HG02678 (cell line): ENCODE data around the gene MBP.
"Not testable (repeated sequence)": the region's sequence is repeated elsewhere in the genome, so short reads cannot be mapped to it uniquely, and the experiment has no call there.

Experiments used
- ATAC-seq: cut with Tn5 transposase; IDR thresholded peaks from one replicate; pipeline ENCODE4 v1.9.1; 2021; ENCODE audit warnings: mild to moderate bottlenecking, moderate library complexity; ENCODE audit not compliant: unreplicated experiment

The MBP gene

DNA sequence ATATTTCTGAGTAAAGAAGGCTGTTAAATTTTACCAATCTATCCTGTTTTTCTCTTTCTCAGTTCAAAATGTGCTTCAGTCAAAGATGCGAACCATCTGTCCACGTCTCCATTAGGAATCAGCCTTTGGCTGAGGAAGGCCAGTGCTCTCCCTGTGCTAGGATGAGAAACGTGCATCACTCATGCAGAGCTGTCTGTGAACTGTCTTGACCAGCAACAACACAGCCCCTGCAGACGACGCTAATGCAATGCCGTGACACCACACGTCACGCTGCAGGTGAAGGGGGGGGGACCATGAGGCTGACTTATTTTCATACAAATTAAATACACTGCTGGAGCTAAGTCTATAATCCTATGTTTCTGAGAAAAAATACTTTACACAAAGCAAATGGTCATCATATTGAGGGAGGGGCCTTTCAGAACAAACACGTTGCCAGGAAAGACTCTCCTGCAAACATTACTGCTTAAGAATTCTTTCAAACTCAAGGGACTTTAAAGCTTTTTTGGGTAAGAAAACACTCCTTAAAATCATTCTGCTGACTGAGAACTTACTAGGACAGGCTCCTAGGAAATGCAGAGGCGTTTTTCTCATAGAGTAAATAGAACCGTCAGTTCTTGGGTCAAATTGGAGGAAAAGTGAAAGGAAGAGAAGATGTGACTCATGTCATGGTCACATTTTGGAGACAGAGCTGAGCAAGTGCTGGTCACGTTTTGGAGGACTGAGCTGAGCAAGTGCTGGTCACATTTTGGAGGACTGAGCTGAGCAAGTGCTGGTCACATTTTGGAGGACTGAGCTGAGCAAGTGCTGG is 97.0 kb downstream of the MBP start:
- no peak for ATAC-seq

DNA sequence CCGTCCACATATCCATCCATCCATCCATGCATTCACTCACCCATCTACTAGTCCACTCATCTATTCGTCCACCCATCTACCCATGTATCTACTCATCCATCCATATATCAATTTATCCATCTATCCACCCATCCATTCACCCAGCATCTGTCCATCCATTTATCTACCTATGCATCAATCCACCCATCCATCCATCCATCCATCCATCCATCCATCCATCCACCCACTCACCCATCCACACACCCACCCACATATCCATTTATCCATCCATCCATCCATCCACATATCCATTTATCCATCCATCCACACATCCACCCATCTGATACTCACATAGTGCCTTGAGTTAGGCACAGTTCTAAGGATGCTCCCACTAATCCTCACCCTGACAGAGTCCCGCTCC is 99.0 kb downstream of the MBP start:
- no peak for ATAC-seq

DNA sequence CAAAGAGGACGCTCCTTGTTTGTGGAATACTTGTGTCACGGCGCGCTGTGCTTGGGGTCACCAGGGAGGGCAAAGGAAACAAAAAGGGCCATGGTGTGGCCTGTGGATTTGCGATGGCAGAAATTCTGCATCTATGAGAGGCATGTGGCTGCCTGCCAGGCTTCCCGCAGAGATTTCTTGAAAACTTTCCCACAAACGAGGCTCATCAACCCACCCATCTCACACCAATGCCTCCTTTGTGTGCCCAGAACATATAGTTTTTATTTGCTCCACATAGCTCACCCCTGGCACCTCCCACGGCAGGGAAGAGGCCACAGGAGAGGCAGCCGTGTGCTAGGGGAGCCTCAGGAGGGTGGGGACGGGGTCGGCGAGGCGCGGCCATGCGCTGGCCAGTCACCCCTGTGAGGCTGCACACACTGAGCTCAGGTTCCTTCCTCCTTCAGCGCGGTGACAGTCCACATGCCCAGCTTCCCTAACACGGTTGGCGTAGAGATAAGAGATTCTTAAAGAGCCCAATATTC is 100.3 kb downstream of the MBP start:
- ATAC-seq: no peak

DNA sequence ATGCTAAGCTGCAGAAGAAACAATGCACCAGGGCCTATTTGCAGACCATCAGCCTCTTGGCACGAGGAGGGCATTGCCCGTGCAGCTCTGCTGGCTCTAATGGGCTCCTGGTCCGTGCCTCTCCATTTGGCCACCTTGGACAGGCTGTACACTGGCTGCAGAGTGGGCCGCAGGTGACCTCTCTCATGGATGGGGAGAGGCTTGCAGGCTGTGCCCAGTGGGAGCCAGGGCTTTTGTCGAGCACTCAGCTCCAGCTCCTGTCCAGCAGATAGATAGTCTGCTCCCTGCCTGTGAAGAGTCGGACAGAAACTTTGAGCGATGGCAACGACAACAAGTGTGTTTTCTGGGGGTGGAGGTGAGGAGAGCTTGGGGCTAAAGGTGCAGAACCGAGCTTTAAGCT is 100.9 kb downstream of the MBP start:
- ATAC-seq: no peak

DNA sequence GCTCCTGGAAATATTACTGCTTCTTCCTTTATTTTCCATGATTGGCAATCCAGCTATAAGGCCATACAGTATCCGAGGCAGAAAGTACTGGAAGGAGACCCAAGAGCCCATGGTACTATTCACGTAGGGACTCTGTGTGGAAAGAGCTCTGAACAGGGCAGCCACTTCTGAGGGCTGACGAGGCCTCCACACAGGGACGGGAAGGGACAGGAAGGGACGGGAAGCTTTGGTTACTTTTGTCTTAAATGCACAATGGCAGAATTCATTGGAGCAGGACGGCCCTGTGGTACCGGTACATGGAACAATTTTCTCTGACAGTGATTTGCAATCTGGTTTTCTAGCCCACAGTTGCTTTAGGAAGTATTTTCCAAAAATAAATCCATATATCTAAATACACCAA is 102.4 kb downstream of the MBP start:
- no peak for ATAC-seq

DNA sequence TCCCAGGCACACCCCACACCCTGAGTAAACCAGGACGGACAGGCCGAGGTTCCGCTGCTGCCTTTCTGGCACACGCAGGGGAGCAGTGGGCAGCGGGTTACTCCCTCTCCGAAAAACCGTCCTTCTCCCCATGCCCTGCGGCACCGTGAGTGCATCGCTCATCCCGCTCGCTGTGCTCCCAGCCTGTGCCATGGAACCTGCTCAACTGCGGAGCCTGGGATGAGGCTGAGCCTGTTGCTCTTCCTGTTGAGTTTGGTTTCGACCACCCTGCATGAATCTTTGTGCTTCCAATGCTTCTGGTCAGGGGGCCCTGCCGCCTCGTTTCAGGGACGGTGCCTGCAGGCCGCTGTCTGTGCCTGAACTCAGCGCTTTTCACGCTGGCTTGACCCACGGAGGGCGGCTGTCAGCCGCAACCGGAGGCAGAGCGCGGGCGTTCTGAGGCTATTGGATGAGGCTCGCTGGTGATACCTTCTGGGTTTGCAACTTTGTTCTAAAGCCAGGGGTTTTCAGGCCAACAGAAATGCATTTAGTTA is 106.7 kb downstream of the MBP start:
- no peak for ATAC-seq

DNA sequence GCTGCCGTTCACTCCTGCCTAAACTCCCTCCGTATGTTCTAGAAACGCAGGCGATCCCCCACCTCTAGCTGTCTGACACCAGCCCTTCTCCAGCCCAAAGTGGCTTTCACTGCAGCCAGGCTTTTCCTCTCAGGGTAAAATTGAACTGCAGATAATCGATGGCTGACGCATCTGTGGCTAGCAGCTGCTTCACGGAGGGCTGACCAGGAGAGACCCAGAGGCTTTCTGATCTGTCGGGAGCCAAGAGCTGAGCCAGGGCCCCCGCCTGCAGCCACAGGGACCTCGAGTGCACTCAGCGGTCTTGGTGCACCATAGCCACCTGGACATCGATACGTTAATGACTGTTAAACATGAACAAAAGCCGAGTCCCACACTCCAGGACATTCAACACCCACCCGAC is 107.5 kb downstream of the MBP start:
- no peak for ATAC-seq

DNA sequence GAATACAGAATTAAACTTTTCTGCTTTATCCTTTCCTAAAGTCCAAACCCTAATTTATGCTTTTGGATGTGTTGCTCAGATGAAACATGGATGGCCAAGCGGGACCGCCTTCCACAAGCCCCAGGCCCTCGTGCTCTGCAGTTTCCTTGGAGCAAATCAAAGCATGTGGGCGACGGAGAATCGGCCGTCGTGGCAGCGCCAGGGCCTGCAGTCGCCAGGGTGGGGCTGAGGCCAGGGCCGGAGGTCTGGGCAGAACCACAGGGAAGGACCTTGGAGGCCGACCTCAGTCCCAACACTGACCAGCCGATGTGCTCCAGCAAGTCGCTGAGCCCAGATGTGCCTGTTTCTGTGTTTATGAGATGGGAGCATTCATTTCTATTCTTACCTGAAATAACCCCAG is 108.1 kb downstream of the MBP start:
- no peak for ATAC-seq

DNA sequence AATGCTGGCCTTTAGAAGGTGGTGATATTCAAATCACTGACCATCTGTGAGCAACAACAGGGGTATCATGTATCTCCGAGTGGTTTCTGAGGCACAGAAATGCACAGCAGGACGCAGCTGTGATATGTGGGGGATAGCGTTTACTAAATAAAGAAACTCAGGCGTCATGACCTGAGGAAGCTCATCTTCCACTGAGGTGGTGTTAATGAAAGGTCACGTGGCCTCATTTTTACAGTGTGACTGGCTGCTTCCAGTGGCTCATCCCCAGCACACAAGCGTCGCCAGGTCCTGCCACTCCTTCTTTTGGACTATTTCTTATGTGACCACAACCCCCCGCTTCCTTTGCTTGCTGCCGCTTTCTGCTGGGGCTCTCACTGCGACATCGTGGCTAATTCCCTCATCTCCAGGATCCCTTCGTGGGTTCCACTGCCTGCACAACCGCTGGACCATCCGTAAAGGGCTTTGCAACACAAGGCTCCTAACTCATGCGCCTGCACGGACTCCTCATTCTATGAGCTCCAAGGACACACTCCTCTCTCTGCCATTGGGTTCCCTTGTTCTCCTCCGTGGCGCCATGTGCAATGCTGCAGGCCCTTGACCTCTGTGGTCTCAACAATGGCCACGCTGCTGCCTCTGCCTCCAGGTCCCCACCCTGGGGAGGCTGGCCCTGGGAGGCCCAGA is 109.3 kb downstream of the MBP start:
- ATAC-seq: no peak

DNA sequence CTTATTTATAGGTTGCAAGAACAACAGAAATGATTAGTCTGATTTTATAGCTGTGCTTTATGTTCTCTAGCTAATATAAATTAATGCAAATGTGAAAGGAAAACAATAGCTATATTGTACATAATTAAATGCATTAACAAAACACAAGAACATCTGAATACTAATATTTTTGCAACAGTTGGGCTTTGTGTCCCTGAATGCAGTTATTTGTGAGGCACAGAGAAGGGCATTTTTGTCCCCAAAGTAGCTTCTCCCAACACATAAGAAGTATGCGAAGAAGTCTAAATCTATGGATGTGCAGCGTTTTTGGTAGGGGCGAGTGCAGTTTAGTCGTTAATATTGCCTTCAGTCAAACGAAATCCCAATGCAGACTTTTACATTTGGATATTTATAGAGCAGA is 110.0 kb downstream of the MBP start:
- no peak for ATAC-seq

DNA sequence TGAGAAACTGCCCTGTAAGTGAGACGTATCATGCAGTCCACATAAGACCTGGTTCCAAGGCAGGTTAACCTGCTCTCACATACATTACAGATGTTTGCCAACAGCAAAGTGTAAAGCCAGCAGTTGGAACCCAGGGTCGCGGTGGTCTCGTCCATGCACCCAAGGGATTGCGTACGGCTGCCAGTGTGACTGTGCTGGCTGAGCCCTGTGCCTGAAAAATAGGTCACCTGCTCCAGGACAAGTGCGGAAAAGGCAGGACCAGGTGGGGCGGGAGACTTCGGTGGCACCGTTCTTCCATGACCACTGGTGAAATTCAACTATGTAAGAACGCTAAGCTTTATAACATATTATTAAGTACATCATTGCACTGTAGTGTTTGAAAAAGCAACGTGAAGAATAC is 110.5 kb downstream of the MBP start:
- ATAC-seq: no peak

DNA sequence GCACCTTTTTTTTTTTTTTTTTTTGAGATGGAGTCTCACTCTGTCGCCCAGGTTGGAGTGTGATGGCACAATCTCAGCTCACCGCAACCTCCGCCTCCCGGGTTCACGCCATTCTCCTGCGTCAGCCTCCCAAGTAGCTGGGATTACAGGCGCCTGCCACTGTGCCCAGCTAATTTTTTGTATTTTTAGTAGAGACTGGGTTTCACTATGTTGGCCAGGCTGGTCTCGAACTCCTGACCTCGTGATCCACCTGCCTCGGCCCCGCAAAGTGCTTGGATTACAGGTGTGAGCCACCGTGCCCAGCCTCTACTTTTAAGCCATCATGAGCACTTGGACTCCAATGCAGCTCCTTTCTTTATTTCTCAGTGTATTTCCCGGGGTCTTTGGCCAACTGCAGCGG is 111.1 kb downstream of the MBP start:
- not testable (repeated sequence) for ATAC-seq

DNA sequence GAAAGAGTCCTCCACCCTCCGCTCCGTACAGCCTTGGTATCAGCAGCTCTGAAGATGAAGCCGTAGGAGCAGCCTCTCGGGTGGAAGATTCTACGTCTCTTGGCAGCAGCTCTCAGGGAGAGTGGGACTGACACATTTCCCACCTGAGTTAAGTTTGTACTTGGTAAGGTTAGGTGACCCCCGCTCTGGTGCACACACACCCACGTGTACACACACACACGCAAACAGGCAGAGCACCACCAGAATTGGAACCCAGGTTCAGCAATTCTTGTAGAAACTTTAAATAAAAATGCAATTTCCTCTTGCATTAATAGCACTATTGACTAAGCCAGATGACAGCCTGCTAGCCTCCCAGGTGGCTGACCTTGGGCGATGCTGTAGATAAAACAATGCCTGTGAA is 111.5 kb downstream of the MBP start:
- no peak for ATAC-seq

DNA sequence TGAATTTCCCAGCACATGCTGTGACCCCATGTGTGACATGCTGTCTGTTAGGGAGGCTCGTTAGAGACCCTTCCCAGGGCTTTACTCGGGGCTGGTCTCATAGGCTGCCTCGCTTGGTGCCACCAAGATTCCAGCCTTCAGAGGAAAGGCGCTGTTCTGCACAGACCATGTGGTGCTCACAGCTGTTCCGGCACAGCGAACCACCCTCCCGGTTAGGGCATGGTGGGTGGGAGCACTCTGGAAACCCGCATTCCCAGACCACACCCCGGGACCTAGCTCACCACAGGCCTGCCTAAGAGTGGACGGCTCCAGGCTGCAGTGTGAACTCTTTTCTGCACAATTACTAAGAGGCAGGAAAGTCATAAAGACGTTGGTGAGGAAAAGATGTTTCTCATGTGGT is 112.0 kb downstream of the MBP start:
- no peak for ATAC-seq

DNA sequence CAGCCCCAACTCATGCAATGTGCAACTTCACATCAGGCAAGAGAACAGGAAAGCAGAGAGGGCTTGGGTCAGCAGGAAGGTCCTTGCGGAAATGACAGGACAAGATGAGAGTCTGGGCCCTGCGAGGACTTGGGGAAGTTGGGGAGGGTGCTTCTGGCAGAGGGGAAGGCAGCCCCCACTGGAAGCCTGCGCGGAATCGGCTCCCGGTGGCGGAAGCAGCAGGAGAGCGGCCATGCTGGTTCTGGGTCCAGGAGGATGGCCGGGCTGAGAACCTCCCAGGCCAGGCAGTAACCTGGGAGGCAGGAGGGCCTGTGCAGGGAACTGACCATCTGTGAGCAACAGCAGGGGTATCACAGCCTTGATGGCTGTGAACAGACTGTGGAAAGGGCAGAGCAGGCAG is 112.9 kb downstream of the MBP start:
- ATAC-seq: no peak

DNA sequence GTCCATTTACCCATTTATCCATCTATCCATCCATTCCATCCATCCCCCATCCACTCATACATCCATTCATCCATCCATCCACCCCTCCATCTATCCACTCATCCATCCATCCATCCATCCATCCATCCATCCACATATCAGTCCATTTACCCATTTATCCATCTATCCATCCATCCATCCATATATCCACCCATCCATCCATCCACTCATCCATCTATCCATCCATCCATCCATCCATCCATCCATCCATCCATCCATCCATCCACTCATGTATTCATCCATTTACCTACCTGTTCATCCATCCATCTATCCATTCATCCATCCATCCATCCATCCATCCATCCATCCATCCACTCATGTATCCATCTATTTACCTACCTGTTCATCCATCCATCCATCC is 113.9 kb downstream of the MBP start:
- ATAC-seq: not testable (repeated sequence)

DNA sequence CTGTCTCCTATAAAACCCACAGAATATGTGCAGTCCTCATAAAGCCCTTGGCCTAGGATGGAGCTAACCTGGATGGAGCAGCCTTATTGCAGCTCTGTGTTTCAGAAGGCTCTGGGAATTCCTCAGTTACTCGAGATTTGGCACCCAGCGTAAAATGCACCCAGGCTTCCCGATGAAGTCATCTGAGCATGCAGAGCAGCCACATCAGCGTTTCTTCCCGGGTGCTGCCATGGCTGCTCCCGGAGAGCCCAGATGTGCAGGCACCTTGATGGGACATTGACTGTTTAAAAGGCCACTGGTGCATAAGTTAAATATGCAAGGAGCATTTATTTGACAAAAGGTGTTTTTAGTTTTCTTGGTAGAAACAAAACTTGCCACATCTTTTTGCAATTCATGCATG is 115.2 kb downstream of the MBP start:
- no peak for ATAC-seq

DNA sequence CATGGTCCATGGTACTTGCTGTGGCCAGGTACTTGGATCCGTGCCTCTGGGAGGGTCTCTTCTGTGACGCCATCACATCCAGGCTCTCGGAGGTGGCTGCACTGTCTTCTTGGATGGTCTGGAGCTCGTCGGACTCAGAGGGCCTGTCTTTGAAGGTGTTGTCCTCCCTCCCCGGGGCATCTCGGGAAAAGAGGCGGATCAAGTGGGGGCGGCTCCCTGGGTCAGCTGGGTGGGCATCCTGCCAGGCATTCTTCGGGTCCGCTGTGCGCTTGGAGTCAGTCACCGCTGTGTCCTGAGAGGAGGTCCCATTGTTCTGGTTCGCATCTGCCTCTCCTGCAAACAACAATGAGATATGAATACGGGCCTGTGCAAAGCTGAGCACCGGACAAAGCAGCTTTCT is 115.6 kb downstream of the MBP start:
- ATAC-seq: no peak

DNA sequence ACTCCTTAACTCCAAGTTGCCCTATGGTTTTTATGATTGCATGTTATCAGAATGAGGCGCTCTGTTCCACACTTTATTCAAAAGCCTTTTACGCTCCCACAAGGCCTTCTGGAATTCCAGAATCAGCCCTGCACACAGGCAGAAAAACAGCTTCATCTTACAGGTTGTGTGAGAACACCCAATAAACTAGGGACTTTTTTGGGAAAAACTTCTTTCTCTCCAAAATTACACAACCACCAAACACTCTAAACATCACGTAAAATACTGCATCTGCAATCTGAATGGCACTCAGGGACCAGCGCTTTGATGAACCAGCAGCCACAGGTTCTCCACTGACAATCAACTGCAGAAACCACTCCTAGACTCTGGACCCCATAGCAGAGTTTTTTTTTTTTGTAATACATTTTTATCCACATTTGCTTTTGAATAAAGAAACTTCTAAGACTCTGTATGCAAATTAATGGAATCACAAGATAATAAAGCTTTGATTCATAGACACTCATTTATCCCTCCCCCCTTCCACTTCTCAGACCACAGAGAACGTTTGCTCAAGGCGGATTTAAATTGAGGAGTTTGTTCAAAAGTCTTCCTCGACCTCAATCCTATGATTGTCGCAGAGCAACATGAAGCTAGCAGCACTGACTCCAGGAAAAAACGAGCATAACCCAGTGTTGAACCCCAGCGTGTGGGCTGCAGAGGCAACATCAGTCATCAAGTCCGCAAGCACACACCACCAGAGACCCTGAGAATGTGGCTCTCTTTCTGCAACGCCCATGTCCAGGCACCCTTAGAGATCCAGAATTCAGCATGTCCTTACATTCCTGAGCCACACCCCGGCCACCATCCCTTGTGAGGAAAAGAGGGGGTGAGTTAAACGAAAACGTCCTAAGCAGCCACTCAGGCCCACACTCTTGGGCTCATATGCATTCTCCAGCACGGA is 116.5 kb downstream of the MBP start:
- no peak for ATAC-seq

DNA sequence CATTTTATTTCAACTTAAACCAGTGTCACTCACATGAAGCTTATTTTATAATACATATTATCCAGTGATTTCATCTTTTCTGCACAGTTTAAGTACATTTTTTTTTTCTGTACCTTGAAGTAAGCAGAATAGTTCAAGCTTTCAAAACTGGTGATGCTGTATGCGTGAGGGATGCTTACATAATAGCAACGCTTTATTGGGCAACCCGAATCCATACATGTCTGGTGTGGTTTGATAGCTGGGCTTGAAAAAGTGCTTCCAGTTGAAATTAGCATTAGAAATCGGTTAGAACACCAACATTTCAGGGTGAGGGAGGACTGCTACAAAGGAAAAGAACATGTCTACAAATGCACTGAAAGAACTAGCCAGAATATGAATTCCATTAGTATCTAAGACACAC is 117.4 kb downstream of the MBP start:
- ATAC-seq: no peak

DNA sequence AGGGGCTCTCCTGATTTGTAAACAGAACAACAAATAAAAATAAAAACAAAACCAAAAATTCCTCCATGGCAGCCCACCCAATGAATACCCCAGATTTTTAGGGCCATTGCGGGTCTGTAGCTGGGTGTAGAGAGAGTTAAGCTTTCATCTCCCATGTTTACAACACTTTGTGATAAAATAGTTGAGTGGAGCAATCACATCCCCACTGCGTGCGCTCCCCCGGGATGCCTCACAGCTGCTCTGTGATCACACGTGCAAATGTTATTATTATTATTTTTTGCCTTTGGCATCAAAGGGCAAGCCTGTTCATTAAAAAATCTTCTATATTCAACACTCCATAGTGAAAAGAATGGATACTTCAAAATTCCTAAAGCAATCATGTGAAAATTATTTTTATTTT is 118.0 kb downstream of the MBP start:
- ATAC-seq: no peak
